SK-N-SH treated with all-trans-retinoic acid at 6 μM for 48 hours (cell line): ENCODE data around the gene POLQ.

ENCODE experiments used
- ARNTL ChIP-seq: fragments of 450-650 bp; formaldehyde crosslinking; IDR thresholded peaks from 2 replicates; pipeline ENCODE4 v1.5.0; 2020; ENCODE audit warnings: low read depth, mild to moderate bottlenecking, moderate library complexity, borderline replicate concordance
- GLIS3 ChIP-seq: fragments of 250-450 bp; sonication (Bioruptor Pico); IDR thresholded peaks from 2 replicates; pipeline ENCODE4 v1.5.0; 2020; ENCODE audit warnings: mild to moderate bottlenecking, moderate library complexity
- ISL1 ChIP-seq: fragments of 250-450 bp; sonication (Bioruptor Pico); IDR thresholded peaks from 2 replicates; pipeline ENCODE4 v2.1.2; 2022; ENCODE audit warnings: mild to moderate bottlenecking, moderate library complexity
- TCF4 ChIP-seq: fragments of 250-450 bp; sonication (Bioruptor Pico); IDR thresholded peaks from 2 replicates; pipeline ENCODE4 v1.8.0; 2021; ENCODE audit warnings: mild to moderate bottlenecking, moderate library complexity, borderline replicate concordance
- ZFP3 ChIP-seq: fragments of 250-450 bp; sonication (Bioruptor Pico); IDR thresholded peaks from 2 replicates; pipeline ENCODE4 v1.5.0; 2020; ENCODE audit warnings: mild to moderate bottlenecking, moderate library complexity
- TF ChIP-seq, protein P1 (sequence below): fragments of 250-450 bp; sonication (Bioruptor Pico); IDR thresholded peaks from 2 replicates; pipeline ENCODE4 v1.8.0; 2020; ENCODE audit warnings: mild to moderate bottlenecking, moderate library complexity, borderline replicate concordance

DNA sequence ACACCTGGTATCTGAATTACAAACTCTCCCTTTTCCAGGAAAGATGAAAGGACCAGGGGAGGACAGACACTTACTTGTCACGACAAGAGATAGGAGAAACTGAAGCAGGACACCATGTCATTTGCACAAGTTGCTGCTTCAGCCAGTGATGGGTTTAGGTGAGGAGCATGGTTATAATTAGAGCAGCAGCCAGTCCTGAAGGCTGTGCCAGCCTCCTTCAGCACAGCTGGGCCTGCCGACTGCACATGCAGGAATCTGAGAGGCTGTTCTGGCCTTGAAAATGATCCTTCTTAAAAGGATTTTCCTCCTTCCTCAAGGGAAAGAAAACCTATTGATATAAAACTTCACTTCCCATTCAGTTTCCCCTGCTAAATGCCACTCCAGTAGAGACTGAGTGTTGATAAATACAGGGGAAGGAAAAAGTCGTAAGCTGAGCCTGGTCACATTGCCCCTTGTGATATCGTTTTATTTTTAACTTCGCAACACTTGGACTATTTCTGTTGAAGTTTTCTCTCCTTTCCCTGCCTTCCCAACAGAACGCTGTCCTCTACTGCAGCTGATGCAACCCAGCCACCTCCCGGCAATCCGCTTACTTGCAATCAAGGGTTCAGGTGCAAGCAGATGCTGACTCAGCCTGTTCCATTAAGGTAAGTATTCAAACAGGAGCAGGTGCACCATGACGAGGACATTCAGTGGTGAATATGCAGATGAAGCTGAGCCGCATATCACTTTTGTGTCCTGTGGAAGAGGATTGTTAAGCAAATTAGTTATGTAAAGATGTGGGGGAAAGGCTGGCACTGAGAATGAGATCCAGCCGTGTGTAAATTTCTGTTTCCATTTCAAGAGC is 47.3 kb upstream of the POLQ start, which contains the start of gene FBXO40:
- no peak for TF ChIP-seq ARNTL (CRISPR knock-in tag)
- no peak for TF ChIP-seq ISL1 (CRISPR knock-in tag)
- TF ChIP-seq, protein P1, sequence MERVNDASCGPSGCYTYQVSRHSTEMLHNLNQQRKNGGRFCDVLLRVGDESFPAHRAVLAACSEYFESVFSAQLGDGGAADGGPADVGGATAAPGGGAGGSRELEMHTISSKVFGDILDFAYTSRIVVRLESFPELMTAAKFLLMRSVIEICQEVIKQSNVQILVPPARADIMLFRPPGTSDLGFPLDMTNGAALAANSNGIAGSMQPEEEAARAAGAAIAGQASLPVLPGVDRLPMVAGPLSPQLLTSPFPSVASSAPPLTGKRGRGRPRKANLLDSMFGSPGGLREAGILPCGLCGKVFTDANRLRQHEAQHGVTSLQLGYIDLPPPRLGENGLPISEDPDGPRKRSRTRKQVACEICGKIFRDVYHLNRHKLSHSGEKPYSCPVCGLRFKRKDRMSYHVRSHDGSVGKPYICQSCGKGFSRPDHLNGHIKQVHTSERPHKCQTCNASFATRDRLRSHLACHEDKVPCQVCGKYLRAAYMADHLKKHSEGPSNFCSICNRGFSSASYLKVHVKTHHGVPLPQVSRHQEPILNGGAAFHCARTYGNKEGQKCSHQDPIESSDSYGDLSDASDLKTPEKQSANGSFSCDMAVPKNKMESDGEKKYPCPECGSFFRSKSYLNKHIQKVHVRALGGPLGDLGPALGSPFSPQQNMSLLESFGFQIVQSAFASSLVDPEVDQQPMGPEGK, result no peak
- TF ChIP-seq TCF4 (CRISPR knock-in tag), result no peak
- TF ChIP-seq ZFP3 (CRISPR knock-in tag), result no peak
- TF ChIP-seq GLIS3 (CRISPR knock-in tag), result no peak
